Lower lobe of right lung (tissue), 2 donors: ENCODE data around the gene SLC2A1. TPM values are rescaled to one million over a fixed set of nuclear protein-coding genes. Genes with fewer than 3 reads are reported as not detected.

ENCODE experiments used
- ATAC-seq, 2 donors: fragments of 200-7000 bp; cut with Tn5 transposase; one replicate each; pipeline ENCODE4 v1.9.1; 2020 to 2022; ENCODE audit warnings: mild to moderate bottlenecking in 2 of 2, moderate library complexity in 2 of 2
- DNase-seq: peaks from one replicate; pipeline ENCODE4 v3.0.0-alpha.2; 2020
- H3K27ac ChIP-seq: fragments of 200-600 bp; one replicate; pipeline ENCODE4 v1.8.0; 2022
- H3K27me3 ChIP-seq: fragments of 200-600 bp; one replicate; pipeline ENCODE4 v1.8.0; 2022; ENCODE audit warnings: low read depth
- H3K36me3 ChIP-seq: fragments of 200-600 bp; one replicate; pipeline ENCODE4 v1.8.0; 2022; ENCODE audit warnings: mild to moderate bottlenecking
- H3K4me1 ChIP-seq: fragments of 200-600 bp; one replicate; pipeline ENCODE4 v1.8.0; 2022
- H3K4me3 ChIP-seq: fragments of 200-600 bp; one replicate; pipeline ENCODE4 v1.8.0; 2022; ENCODE audit warnings: mild to moderate bottlenecking
- H3K9me3 ChIP-seq: fragments of 200-600 bp; one replicate; pipeline ENCODE4 v1.8.0; 2022
- intact Hi-C: fragments of 100-400 bp; cut with DNase I; formaldehyde crosslinking; loops from one replicate; pipeline ENCODE4 v1.11.0; 2022
- total RNA-seq: library from RNA; stranded (reverse); fragmentation: NEBNext Ultra II Directional; extraction: Animal tissue kit (Norgen Biotek cat#: 25700); gene quantifications from one replicate; pipeline ENCODE4 v1.2.1, GENCODE V29; 2021
- TF ChIP-seq, protein P1 (sequence below): fragments of 200-600 bp; IDR thresholded peaks from one replicate; pipeline ENCODE4 v1.8.0; 2022; ENCODE audit warnings: antibody characterized with exemption, mild to moderate bottlenecking
- donor health status: DM: no; HTN: yes; CAD: no; lungs with severe emphysema.

SLC2A1 gene
- total RNA-seq, 1 donor from 2014 or later: 10.6 TPM

DNA sequence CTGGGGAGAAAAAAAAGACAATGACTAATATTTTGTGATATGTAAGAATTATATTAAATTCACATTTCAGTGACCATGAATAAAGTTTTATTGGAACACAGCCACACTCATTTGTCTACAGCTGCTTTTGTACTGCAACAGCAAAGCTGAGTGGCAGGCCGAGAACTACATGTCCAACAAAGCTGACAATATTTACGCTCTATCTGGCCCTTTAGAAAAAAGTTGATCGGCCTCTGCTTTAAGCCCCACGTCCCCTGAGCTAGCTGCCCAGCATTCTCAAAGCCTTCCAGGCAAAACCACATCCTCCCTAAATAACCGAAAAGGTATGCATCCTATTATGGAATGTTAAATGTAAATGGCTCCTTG, 8.6 kb downstream of the SLC2A1 start:
- ATAC-seq (no peak), DNase-seq (no peak)
- Histone ChIP-seq H3K27me3 (no peaks in the 10 kb centered on the region), H3K4me3 (no peak overlapping the region), H3K4me1 (peaks cover 26% of the 10 kb centered on the region), H3K27ac (no peak overlapping the region), H3K9me3 (no peaks in the 10 kb centered on the region), H3K36me3 (no peaks in the 10 kb centered on the region)
- intact Hi-C loops: no loop called here
- TF ChIP-seq, protein P1, sequence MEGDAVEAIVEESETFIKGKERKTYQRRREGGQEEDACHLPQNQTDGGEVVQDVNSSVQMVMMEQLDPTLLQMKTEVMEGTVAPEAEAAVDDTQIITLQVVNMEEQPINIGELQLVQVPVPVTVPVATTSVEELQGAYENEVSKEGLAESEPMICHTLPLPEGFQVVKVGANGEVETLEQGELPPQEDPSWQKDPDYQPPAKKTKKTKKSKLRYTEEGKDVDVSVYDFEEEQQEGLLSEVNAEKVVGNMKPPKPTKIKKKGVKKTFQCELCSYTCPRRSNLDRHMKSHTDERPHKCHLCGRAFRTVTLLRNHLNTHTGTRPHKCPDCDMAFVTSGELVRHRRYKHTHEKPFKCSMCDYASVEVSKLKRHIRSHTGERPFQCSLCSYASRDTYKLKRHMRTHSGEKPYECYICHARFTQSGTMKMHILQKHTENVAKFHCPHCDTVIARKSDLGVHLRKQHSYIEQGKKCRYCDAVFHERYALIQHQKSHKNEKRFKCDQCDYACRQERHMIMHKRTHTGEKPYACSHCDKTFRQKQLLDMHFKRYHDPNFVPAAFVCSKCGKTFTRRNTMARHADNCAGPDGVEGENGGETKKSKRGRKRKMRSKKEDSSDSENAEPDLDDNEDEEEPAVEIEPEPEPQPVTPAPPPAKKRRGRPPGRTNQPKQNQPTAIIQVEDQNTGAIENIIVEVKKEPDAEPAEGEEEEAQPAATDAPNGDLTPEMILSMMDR: no peak

DNA sequence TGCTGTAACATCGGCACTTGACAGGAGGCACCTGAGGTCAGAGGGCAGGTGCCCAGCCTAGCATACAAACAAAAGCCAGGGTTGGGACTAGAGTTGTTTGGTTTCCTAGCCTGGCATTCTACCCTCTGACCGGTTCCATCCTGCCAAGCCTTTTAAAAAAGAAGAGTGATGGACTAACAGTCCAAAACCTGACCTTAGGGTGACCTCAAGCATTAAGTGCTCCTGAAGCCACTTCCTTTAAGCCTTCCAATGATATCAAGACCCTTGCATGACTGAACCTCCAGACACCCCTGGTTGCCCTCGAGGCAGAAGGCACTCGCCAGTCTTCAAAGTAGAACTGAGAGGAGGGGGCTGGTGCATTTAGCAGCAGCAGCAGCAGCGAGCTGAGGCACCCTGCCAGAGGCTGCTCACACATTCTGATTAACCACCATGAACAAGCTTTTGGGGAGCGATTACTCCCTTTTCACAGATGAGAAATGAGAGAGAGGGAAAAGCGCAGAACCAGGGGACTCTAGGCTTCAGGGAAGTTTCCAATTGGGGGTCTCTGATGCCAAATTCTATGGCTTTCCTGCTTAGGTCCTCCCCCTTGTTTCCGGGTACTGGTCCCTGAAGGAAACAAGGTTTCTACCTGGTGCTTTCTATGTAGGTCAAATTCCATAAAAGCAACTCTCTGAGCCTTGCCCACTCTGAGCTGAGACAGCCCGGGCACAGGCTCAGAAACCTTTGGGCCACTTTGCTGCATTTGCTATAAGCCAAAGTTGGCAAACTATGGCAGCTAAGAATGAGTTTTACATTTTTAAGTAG, 9.2 kb downstream of the SLC2A1 start:
- H3K4me3 ChIP-seq: no peak overlapping the region
- TF ChIP-seq, protein P1: no peak
- intact Hi-C loops: no loop called here
- no peaks in the 10 kb centered on the region for H3K27me3 ChIP-seq
- DNase-seq: no peak
- no peak overlapping the region for H3K27ac ChIP-seq
- H3K9me3 ChIP-seq: no peaks in the 10 kb centered on the region
- no peak for ATAC-seq
- H3K4me1 ChIP-seq: peaks cover 32% of the 10 kb centered on the region
- no peaks in the 10 kb centered on the region for H3K36me3 ChIP-seq

DNA sequence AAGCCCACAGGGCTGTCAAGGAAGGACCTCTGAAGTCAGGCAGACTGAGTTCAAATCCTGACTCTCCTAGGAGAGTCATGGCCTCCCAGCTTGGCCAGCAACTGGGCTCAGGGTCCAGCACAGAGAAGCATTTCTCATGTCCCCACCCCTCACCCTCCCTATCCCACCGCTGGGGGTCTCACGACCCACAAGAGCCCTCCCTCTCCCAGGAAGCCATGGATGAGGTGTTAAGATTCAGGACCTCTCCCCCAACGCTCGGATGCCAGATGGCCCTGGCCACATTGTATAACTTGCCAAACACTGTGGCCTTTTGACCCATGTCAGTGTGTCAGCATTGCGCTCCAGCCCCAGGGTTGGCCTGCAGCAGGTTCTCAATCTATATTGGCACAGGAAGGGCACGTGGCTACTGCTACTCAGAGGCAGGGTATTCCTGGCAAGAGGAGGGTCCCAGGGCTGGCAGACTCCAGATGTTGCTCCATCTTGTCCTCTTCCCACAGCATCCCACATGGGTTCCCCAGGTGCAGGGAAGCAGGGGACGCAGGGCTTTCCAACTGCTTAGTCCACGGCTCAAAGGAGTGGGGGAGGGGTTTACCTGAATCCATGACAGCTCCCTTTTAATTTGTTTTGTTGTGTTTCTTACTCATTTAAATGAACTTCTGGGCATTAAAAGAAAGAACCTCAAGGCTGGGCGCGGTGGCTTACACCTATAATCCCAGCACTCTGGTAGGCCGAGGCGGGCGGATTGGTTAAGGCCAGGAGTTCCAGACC, 10.5 kb downstream of the SLC2A1 start:
- TF ChIP-seq, protein P1: no peak
- Histone ChIP-seq H3K9me3 (no peaks in the 10 kb centered on the region), H3K27me3 (no peaks in the 10 kb centered on the region), H3K4me3 (no peak overlapping the region), H3K36me3 (no peaks in the 10 kb centered on the region), H3K27ac (no peak overlapping the region), H3K4me1 (peaks cover 45% of the 10 kb centered on the region)
- ATAC-seq: no peak
- DNase-seq: no peak
- intact Hi-C loops: no loop called here

DNA sequence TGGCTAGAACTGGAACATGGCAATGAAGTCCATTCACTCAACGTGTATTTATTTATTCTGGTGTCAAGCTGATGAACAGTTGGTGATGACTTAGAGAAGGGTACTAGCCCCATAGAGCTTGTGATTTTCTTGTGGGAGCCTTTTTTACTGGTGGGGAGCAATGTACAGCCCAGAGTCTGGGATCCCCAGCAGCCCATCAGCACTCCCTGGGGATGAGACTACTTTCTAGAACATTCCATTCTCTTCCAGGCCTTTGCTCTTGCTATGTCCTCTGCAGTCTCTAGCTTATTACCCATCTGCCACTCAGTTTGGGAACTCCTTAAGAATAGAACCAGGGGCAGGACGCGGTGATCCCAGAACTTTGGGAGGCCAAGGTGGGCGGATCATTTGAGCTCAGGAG, 11.6 kb downstream of the SLC2A1 start:
- DNase-seq (no peak), ATAC-seq (no peak)
- intact Hi-C loops: no loop called here
- TF ChIP-seq, protein P1: no peak
- H3K9me3 ChIP-seq: no peaks in the 10 kb centered on the region
- H3K4me1 ChIP-seq: peaks cover 49% of the 10 kb centered on the region
- H3K36me3 ChIP-seq: no peaks in the 10 kb centered on the region
- H3K4me3 ChIP-seq: no peak overlapping the region
- no peak overlapping the region for H3K27ac ChIP-seq
- no peaks in the 10 kb centered on the region for H3K27me3 ChIP-seq

DNA sequence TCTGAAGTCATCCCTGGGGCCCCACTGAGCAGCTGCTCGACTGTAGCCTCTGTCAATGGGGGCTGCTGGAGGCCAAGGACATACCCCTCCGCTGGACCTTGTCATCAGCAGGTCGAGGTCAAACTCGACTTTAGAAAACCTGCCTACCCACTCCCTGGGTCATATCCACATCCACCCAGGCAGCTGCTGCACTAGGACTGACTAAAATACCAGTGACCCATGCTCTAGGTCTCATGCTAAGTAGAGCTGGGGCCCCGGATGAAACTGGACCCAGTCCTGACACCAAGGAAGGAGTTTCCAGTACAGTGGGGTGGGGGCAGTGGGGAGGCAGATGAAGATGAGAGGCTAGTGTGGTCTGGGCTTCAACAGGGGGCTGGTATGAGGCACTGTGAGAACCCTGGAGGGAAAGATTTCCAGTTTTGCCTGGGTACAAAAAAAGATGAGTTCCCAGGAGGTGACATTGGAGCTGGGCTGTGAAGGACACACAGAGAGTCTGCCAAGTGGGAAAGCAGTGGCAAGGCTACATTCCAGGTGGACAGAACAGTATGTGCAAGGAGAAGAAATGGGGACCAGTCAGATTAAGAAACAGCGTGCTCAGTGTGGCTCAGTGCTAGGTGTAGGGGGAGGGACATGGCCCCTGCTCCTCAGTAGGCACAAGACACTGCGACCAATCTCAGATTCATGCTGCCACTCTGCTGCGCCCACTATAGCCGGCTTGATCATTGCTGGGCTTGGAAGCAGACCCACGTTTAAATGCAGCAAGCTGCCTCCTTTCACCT, 12.4 kb downstream of the SLC2A1 start:
- TF ChIP-seq, protein P1: no peak
- no peak overlapping the region for H3K27ac ChIP-seq
- ATAC-seq: no peak
- intact Hi-C loops: no loop called here
- peaks cover 57% of the 10 kb centered on the region for H3K4me1 ChIP-seq
- H3K4me3 ChIP-seq: no peak overlapping the region
- H3K9me3 ChIP-seq: no peaks in the 10 kb centered on the region
- no peaks in the 10 kb centered on the region for H3K36me3 ChIP-seq
- no peaks in the 10 kb centered on the region for H3K27me3 ChIP-seq
- DNase-seq: no peak
